Thyroid gland (tissue), 4 donors: Measurements from ENCODE around the gene E2F4.

Experiments
- CTCF ChIP-seq, 6 experiments: fragments of 200-600 bp in 3 of 6; fragments of 450-650 bp in 3 of 6; sonication (generic) in 3 of 6; IDR thresholded peaks; one replicate each; pipeline ENCODE4 v1.5.1; 2016 to 2019; ENCODE audit warnings: antibody characterized with exemption in 6 of 6, mild to moderate bottlenecking in 2 of 6, inconsistent platforms in 1 of 6, moderate library complexity in 1 of 6
- POLR2A ChIP-seq, 2 donors: fragments of 450-650 bp; IDR thresholded peaks; one replicate each; pipeline ENCODE4 v1.6.1; 2017; ENCODE audit warnings: antibody characterized with exemption in 2 of 2, mild to moderate bottlenecking in 2 of 2, moderate library complexity in 1 of 2

GRCh38 chr16:67190041-67190440, 1.9 kb upstream of the E2F4 start, which contains the start of gene EXOC3L1:
- TF ChIP-seq POLR2A (IDR thresholded peaks at IDR 0.05) (no peak), CTCF (IDR thresholded peaks at IDR 0.05) (no peak)
